ENCODE measurements around the gene ELMOD3.

Gene ELMOD3

DNA sequence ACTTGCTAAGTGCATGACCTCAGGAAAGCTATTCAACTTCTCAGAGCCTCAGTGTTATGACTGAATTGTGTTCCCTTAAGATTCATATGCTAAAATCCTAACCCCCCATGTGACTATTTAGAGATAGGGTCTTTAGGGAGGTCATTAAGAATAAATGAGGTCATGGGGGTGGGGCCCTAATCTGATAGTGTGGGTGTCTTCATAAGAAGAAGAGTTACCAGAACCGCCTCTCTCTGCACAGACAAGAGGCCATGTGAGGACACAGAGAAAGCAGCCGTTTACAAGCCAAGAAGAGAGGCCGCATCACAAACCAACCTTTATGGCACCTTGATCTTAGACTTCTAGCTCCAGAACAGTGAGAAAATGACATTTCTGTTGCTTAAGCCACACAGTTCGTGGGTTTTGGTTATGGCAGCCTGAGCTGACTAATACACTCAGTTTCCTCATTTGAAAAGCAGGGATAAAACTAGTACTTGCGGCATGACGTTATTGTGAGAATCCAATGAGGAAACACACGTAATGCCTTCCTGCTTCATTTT lies 73.8 kb downstream of the ELMOD3 start:
- TF ChIP-seq, protein P1, sequence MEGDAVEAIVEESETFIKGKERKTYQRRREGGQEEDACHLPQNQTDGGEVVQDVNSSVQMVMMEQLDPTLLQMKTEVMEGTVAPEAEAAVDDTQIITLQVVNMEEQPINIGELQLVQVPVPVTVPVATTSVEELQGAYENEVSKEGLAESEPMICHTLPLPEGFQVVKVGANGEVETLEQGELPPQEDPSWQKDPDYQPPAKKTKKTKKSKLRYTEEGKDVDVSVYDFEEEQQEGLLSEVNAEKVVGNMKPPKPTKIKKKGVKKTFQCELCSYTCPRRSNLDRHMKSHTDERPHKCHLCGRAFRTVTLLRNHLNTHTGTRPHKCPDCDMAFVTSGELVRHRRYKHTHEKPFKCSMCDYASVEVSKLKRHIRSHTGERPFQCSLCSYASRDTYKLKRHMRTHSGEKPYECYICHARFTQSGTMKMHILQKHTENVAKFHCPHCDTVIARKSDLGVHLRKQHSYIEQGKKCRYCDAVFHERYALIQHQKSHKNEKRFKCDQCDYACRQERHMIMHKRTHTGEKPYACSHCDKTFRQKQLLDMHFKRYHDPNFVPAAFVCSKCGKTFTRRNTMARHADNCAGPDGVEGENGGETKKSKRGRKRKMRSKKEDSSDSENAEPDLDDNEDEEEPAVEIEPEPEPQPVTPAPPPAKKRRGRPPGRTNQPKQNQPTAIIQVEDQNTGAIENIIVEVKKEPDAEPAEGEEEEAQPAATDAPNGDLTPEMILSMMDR (IDR thresholded peaks at IDR 0.05; ENCODE audit: low read depth, low read length, missing control alignments) = no peak
- DNase-seq = no peak
- Histone ChIP-seq H3K4me3 (ENCODE audit: low read depth, low read length) (no peak overlapping the region), H3K27ac (no peak overlapping the region), H3K36me3 (replicated peaks) (no peaks in the 10 kb centered on the region), H3K27me3 (replicated peaks) (no peaks in the 10 kb centered on the region)
- in situ Hi-C loops (cut with HindIII; ENCODE audit: low pct_ligation_motif_present, low sequenced_read_pairs) = no loop called here

- H3K36me3 ChIP-seq (replicated peaks) = no peaks in the 10 kb centered on the region
- in situ Hi-C loops (cut with HindIII; ENCODE audit: low pct_ligation_motif_present, low sequenced_read_pairs) = no loop called here
- no peak overlapping the region for H3K27ac ChIP-seq
- H3K27me3 ChIP-seq (replicated peaks) = no peaks in the 10 kb centered on the region
- TF ChIP-seq, protein P1 (IDR thresholded peaks at IDR 0.05; ENCODE audit: low read depth, low read length, missing control alignments) = no peak
- no peak overlapping the region for H3K4me3 ChIP-seq (ENCODE audit: low read depth, low read length)
- DNase-seq = no peak
Measured at GRCh38 chr2:85429213-85429923, 74.8 kb downstream of the ELMOD3 start.

GRCh38 chr2:85429924-85430289 lies 75.3 kb downstream of the ELMOD3 start:
- TF ChIP-seq, protein P1 (IDR thresholded peaks at IDR 0.05; ENCODE audit: low read depth, low read length, missing control alignments) = no peak
- Histone ChIP-seq H3K4me3 (ENCODE audit: low read depth, low read length) (no peak overlapping the region), H3K27ac (no peak overlapping the region), H3K36me3 (replicated peaks) (no peaks in the 10 kb centered on the region), H3K27me3 (replicated peaks) (no peaks in the 10 kb centered on the region)
- in situ Hi-C loops (cut with HindIII; ENCODE audit: low pct_ligation_motif_present, low sequenced_read_pairs) = no loop called here
- DNase-seq = no peak

DNA sequence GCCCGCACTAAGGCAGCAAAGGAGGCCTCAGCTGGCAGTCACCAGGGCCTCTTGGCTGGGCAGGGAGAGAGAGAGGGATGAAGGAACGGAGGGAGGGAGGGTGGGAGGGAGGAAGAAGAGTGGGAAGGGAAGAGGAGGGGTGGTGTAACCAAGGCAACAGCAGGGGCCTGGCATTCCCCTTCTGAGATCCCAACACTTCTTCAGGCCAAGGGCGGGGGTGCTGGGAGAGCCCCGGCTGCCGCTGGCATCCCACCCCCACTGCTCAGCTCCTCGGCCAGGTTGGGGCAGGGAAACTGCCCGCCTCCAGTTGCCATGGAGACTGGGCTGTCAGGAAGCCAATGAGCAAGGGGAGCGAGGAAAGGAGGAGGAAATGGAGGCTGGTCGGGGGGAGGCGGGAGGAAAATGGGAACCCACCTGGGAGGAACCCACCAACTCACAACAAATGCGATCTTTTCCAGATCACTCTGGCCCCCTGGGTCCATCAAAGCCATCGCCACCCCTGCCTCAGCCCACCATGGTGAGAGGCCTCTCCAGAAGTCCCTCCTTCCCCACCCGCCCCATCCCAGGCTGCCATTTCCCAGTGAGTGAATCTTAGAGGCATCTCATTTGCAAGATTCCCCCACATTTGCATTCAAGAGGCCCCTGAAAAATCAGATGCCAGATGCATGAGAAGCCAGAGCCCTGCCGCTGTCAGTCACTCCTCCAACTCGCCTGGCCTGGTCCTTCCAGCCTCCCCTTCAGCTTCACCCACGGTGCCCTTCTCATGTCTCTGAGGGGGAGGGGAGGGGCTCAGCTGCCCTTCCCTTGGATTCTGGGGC lies 76.4 kb downstream of the ELMOD3 start:
- DNase-seq = no peak
- TF ChIP-seq, protein P1 (IDR thresholded peaks at IDR 0.05; ENCODE audit: low read depth, low read length, missing control alignments) = no peak
- in situ Hi-C loops (cut with HindIII; ENCODE audit: low pct_ligation_motif_present, low sequenced_read_pairs) = no loop called here
- Histone ChIP-seq H3K4me3 (ENCODE audit: low read depth, low read length) (no peak overlapping the region), H3K27me3 (replicated peaks) (no peaks in the 10 kb centered on the region), H3K27ac (no peak overlapping the region), H3K36me3 (replicated peaks) (no peaks in the 10 kb centered on the region)

DNA sequence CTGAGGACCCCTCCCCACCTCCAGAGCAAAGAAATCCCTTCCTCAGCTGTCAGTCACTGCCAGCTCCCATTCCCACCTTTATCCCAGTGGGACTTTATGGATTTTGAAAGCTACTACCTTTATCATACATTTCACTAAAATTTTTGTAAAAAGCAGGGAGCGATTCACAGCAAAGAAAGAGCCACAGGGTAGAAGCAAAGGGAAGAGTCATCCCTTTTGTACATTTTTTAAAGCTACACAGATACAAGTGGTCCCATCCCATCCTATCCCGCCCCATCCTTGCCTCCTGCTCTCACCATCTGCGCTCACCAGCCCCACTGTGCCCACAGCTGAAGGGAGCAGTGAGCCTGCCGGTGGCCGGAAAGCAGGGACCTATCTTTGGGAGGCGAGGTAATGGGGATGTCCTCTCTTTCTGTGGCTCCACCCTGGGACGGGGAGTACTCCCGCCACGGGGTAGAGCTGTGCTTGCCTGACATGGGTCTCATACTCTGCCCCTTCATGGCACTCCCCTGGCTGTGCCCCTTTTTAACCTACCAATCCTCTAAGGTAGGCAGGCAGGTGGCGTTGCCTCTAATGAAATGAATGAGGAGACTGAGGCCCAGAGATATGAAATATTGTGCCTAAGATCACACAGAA lies 77.1 kb downstream of the ELMOD3 start:
- TF ChIP-seq, protein P1 (IDR thresholded peaks at IDR 0.05; ENCODE audit: low read depth, low read length, missing control alignments) = no peak
- no peak for DNase-seq
- Histone ChIP-seq H3K36me3 (replicated peaks) (no peaks in the 10 kb centered on the region), H3K27me3 (replicated peaks) (no peaks in the 10 kb centered on the region), H3K4me3 (ENCODE audit: low read depth, low read length) (no peak overlapping the region), H3K27ac (no peak overlapping the region)
- in situ Hi-C loops (cut with HindIII; ENCODE audit: low pct_ligation_motif_present, low sequenced_read_pairs) = no loop called here
